ENCODE data around the gene DOCK1.

Gene DOCK1

GRCh38 chr10:127456122-127456521 lies 550.9 kb downstream of the DOCK1 start:
- no peak overlapping the region for H3K27ac ChIP-seq (ENCODE audit: low read length)
- no peak overlapping the region for H3K9ac ChIP-seq (ENCODE audit: low read depth, low read length)
- TF ChIP-seq EZH2 (IDR thresholded peaks at IDR 0.05; ENCODE audit: borderline replicate concordance, low read depth, low read length, severe bottlenecking) = no peak
- TF ChIP-seq CTCF (IDR thresholded peaks at IDR 0.05; ENCODE audit: borderline replicate concordance, extremely low read depth, low read length, poor library complexity, severe bottlenecking) = no peak
- DNase-seq (no peak), ATAC-seq (ENCODE audit: insufficient read depth, low read depth) (no peak)
- no peak overlapping the region for H3K4me2 ChIP-seq (ENCODE audit: insufficient read depth, low read length)
- no peak overlapping the region for H3K4me3 ChIP-seq (ENCODE audit: low read depth in 1 of 2, low read length in 2 of 2)
- H2AFZ ChIP-seq (ENCODE audit: low read depth, low read length) = no peak overlapping the region
- H3K27me3 ChIP-seq (ENCODE audit: insufficient read depth, low read length, poor library complexity) = no peaks in the 10 kb centered on the region
- no peaks in the 10 kb centered on the region for H3K9me3 ChIP-seq (ENCODE audit: insufficient read depth, low read length, severe bottlenecking)
- no peaks in the 10 kb centered on the region for H4K20me1 ChIP-seq (ENCODE audit: insufficient read depth, low read length)
- H3K4me1 ChIP-seq (ENCODE audit: insufficient read depth, low read length) = no peaks in the 10 kb centered on the region
- H3K79me2 ChIP-seq (ENCODE audit: insufficient read depth, low read length) = no peaks in the 10 kb centered on the region
- H3K36me3 ChIP-seq (ENCODE audit: insufficient read depth, low read length) = no peaks in the 10 kb centered on the region

GRCh38 chr10:127458016-127458810 lies 553.0 kb downstream of the DOCK1 start:
- Histone ChIP-seq H3K36me3 (ENCODE audit: insufficient read depth, low read length) (no peaks in the 10 kb centered on the region), H4K20me1 (ENCODE audit: insufficient read depth, low read length) (no peaks in the 10 kb centered on the region), H3K27ac (ENCODE audit: low read length) (no peak overlapping the region), H2AFZ (ENCODE audit: low read depth, low read length) (no peak overlapping the region), H3K9ac (ENCODE audit: low read depth, low read length) (no peak overlapping the region), H3K79me2 (ENCODE audit: insufficient read depth, low read length) (no peaks in the 10 kb centered on the region), H3K9me3 (ENCODE audit: insufficient read depth, low read length, severe bottlenecking) (no peaks in the 10 kb centered on the region), H3K27me3 (ENCODE audit: insufficient read depth, low read length, poor library complexity) (no peaks in the 10 kb centered on the region), H3K4me3 (ENCODE audit: low read depth in 1 of 2, low read length in 2 of 2) (no peak overlapping the region), H3K4me1 (ENCODE audit: insufficient read depth, low read length) (no peaks in the 10 kb centered on the region), H3K4me2 (ENCODE audit: insufficient read depth, low read length) (no peak overlapping the region)
- DNase-seq (no peak), ATAC-seq (ENCODE audit: insufficient read depth, low read depth) (no peak)
- no peak for TF ChIP-seq EZH2 (IDR thresholded peaks at IDR 0.05; ENCODE audit: borderline replicate concordance, low read depth, low read length, severe bottlenecking)
- no peak for TF ChIP-seq CTCF (IDR thresholded peaks at IDR 0.05; ENCODE audit: borderline replicate concordance, extremely low read depth, low read length, poor library complexity, severe bottlenecking)

GRCh38 chr10:127458829-127459228 lies 553.6 kb downstream of the DOCK1 start:
- H2AFZ ChIP-seq (ENCODE audit: low read depth, low read length) = no peak overlapping the region
- DNase-seq (no peak), ATAC-seq (ENCODE audit: insufficient read depth, low read depth) (no peak)
- no peaks in the 10 kb centered on the region for H3K79me2 ChIP-seq (ENCODE audit: insufficient read depth, low read length)
- no peak overlapping the region for H3K4me3 ChIP-seq (ENCODE audit: low read depth in 1 of 2, low read length in 2 of 2)
- TF ChIP-seq EZH2 (IDR thresholded peaks at IDR 0.05; ENCODE audit: borderline replicate concordance, low read depth, low read length, severe bottlenecking) (no peak), CTCF (IDR thresholded peaks at IDR 0.05; ENCODE audit: borderline replicate concordance, extremely low read depth, low read length, poor library complexity, severe bottlenecking) (no peak)
- no peak overlapping the region for H3K9ac ChIP-seq (ENCODE audit: low read depth, low read length)
- no peak overlapping the region for H3K27ac ChIP-seq (ENCODE audit: low read length)
- H3K4me2 ChIP-seq (ENCODE audit: insufficient read depth, low read length) = no peak overlapping the region
- no peaks in the 10 kb centered on the region for H3K27me3 ChIP-seq (ENCODE audit: insufficient read depth, low read length, poor library complexity)
- H3K36me3 ChIP-seq (ENCODE audit: insufficient read depth, low read length) = no peaks in the 10 kb centered on the region
- no peaks in the 10 kb centered on the region for H3K9me3 ChIP-seq (ENCODE audit: insufficient read depth, low read length, severe bottlenecking)
- no peaks in the 10 kb centered on the region for H3K4me1 ChIP-seq (ENCODE audit: insufficient read depth, low read length)
- H4K20me1 ChIP-seq (ENCODE audit: insufficient read depth, low read length) = no peaks in the 10 kb centered on the region

Data from DND-41 (cell line).